ENCODE data around the gene KAT6B.

Gene KAT6B

GRCh38 chr10:75002967-75003594 lies 176.7 kb downstream of the KAT6B start:
- DNase-seq (ENCODE audit: low read depth) = no peak
- H3K4me3 ChIP-seq (ENCODE audit: low read depth, low read length) = no peak overlapping the region
- TF ChIP-seq CTCF (IDR thresholded peaks at IDR 0.05; ENCODE audit: low read depth, low read length, missing control alignments) = no peak

- DNase-seq (ENCODE audit: low read depth) = no peak
- no peak overlapping the region for H3K4me3 ChIP-seq (ENCODE audit: low read depth, low read length)
- no peak for TF ChIP-seq CTCF (IDR thresholded peaks at IDR 0.05; ENCODE audit: low read depth, low read length, missing control alignments)
These were observed 177.5 kb downstream of the KAT6B start for GRCh38 chr10:75003891-75004290.

GRCh38 chr10:75007646-75008045 lies 181.2 kb downstream of the KAT6B start:
- no peak for TF ChIP-seq CTCF (IDR thresholded peaks at IDR 0.05; ENCODE audit: low read depth, low read length, missing control alignments)

GRCh38 chr10:75008952-75009351 lies 182.6 kb downstream of the KAT6B start:
- DNase-seq (ENCODE audit: low read depth) = no peak
- H3K4me3 ChIP-seq (ENCODE audit: low read depth, low read length) = no peak overlapping the region
- no peak for TF ChIP-seq CTCF (IDR thresholded peaks at IDR 0.05; ENCODE audit: low read depth, low read length, missing control alignments)

More at GRCh38 chr10:75007646-75008045, 181.2 kb downstream of the KAT6B start:
- DNase-seq (ENCODE audit: low read depth) = no peak
- no peak overlapping the region for H3K4me3 ChIP-seq (ENCODE audit: low read depth, low read length)

GRCh38 chr10:75009426-75009825 lies 183.0 kb downstream of the KAT6B start:
- no peak for DNase-seq (ENCODE audit: low read depth)
- no peak for TF ChIP-seq CTCF (IDR thresholded peaks at IDR 0.05; ENCODE audit: low read depth, low read length, missing control alignments)
- no peak overlapping the region for H3K4me3 ChIP-seq (ENCODE audit: low read depth, low read length)

- H3K4me3 ChIP-seq (ENCODE audit: low read depth, low read length) = no peak overlapping the region
- DNase-seq (ENCODE audit: low read depth) = no peak
- no peak for TF ChIP-seq CTCF (IDR thresholded peaks at IDR 0.05; ENCODE audit: low read depth, low read length, missing control alignments)
These were observed 184.0 kb downstream of the KAT6B start for GRCh38 chr10:75010373-75010772.

GRCh38 chr10:75011221-75011620 lies 184.8 kb downstream of the KAT6B start:
- no peak overlapping the region for H3K4me3 ChIP-seq (ENCODE audit: low read depth, low read length)
- DNase-seq (ENCODE audit: low read depth) = no peak
- TF ChIP-seq CTCF (IDR thresholded peaks at IDR 0.05; ENCODE audit: low read depth, low read length, missing control alignments) = no peak

All from GM12864 (cell line).